Omental fat pad (tissue), 4 donors: Measurements from ENCODE around the gene MACO1. TPM values are rescaled to one million over a fixed set of nuclear protein-coding genes. Genes with fewer than 3 reads are reported as not detected.
"Not testable (repeated sequence)": the region's sequence is repeated elsewhere in the genome, so short reads cannot be mapped to it uniquely, and the experiment has no call there.

ENCODE experiments used
- ATAC-seq: fragments of 150-250 bp; one replicate; pipeline ENCODE4 v1.9.1; 2016; ENCODE audit warnings: mild to moderate bottlenecking, moderate library complexity; ENCODE audit not compliant: low FRiP score
- DNase-seq: peaks from one replicate; pipeline ENCODE4 v3.0.0-alpha.2; 2019; ENCODE audit warnings: low spot score
- CTCF ChIP-seq, 3 donors: fragments of 450-650 bp; IDR thresholded peaks; one replicate each; pipeline ENCODE4 v1.5.1; 2016 to 2017; ENCODE audit warnings: antibody characterized with exemption in 3 of 3, mild to moderate bottlenecking in 3 of 3, moderate library complexity in 2 of 3
- total RNA-seq, 4 donors: library from RNA; depleted of rRNA; stranded (reverse); fragments of >200 nt; gene quantifications; one replicate each; pipeline ENCODE4 v1.1.0, GENCODE V29; 2016

Gene MACO1
- total RNA-seq: 10 to 100 TPM; 13.0 to 16.6 (median 15.7) TPM

- ATAC-seq: peak; percentile 95
- TF ChIP-seq CTCF (IDR thresholded peaks at IDR 0.05): no peak
These were observed at the start of gene MACO1 for GRCh38 chr1:25430073-25430966. TSS of gene MACO1 (plus strand) at chr1:25430897. CDS start at chr1:25431099, 202 bp downstream.

GRCh38 chr1:25382543-25382942, 48.2 kb upstream of the MACO1 start:
- DNase-seq, ATAC-seq: not testable (repeated sequence)

More at GRCh38 chr1:25430073-25430966, at the start of gene MACO1:
- DNase-seq: peak; percentile 90

- ATAC-seq, DNase-seq: not testable (repeated sequence)
These were observed 47.6 kb upstream of the MACO1 start for GRCh38 chr1:25383090-25383489.

- not testable (repeated sequence) for ATAC-seq, DNase-seq
These were observed 46.8 kb upstream of the MACO1 start for GRCh38 chr1:25383875-25384274.

- not testable (repeated sequence) for ATAC-seq
These were observed 43.6 kb upstream of the MACO1 start for GRCh38 chr1:25387096-25387495.

GRCh38 chr1:25388691-25389090, 42.0 kb upstream of the MACO1 start:
- DNase-seq, ATAC-seq: not testable (repeated sequence)

More at GRCh38 chr1:25387096-25387495, 43.6 kb upstream of the MACO1 start:
- DNase-seq: not testable (repeated sequence)

- ATAC-seq, DNase-seq: not testable (repeated sequence)
These were observed 41.0 kb upstream of the MACO1 start for GRCh38 chr1:25389721-25390120.

GRCh38 chr1:25392841-25393240, 37.9 kb upstream of the MACO1 start:
- DNase-seq (no peak), ATAC-seq (no peak)
- no peak for TF ChIP-seq CTCF (IDR thresholded peaks at IDR 0.05)

GRCh38 chr1:25397549-25397948, 33.1 kb upstream of the MACO1 start:
- DNase-seq, ATAC-seq: not testable (repeated sequence)

GRCh38 chr1:25398079-25398478, 32.6 kb upstream of the MACO1 start:
- DNase-seq: not testable (repeated sequence)

GRCh38 chr1:25402947-25403803, 27.5 kb upstream of the MACO1 start:
- DNase-seq: not testable (repeated sequence)
- ATAC-seq: peak; percentile 57

More at GRCh38 chr1:25398079-25398478, 32.6 kb upstream of the MACO1 start:
- ATAC-seq: not testable (repeated sequence)

- not testable (repeated sequence) for ATAC-seq
These were observed 24.9 kb upstream of the MACO1 start for GRCh38 chr1:25405731-25406305.

GRCh38 chr1:25409641-25410427, 20.9 kb upstream of the MACO1 start:
- ATAC-seq, DNase-seq: not testable (repeated sequence)

More at GRCh38 chr1:25405731-25406305, 24.9 kb upstream of the MACO1 start:
- DNase-seq: not testable (repeated sequence)

GRCh38 chr1:25412872-25413623, 17.6 kb upstream of the MACO1 start:
- ATAC-seq, DNase-seq: not testable (repeated sequence)

- DNase-seq, ATAC-seq: not testable (repeated sequence)
These were observed 16.5 kb upstream of the MACO1 start for GRCh38 chr1:25414157-25414556.
